GM21360 (cell line): Measurements from ENCODE around the gene PTGER3.
"Not testable (repeated sequence)": the region's sequence is repeated elsewhere in the genome, so short reads cannot be mapped to it uniquely, and the experiment has no call there.

Experiments
- ATAC-seq: cut with Tn5 transposase; IDR thresholded peaks from one replicate; pipeline ENCODE4 v1.9.1; 2021; ENCODE audit warnings: mild to moderate bottlenecking, moderate library complexity; ENCODE audit not compliant: unreplicated experiment

PTGER3 gene

DNA sequence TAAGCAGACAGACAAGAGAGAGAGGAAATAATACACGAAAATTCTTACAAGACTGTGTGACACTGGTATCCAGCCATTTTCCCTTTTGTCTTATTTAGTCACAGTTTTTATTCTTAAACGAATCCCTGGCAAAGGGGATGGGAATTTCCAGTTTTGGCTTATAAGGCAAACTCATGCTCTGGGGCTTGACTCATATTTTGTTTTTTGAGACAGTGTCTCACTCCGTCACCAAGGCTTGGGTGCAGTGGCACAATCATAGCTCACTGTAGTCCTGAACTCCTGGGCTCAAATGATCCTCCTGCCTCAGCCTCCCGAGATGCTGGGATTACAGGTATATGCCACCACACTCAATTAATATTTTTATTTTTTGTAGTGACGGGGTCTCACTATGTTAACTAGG, 31.9 kb downstream of the PTGER3 start:
- ATAC-seq, result no peak

DNA sequence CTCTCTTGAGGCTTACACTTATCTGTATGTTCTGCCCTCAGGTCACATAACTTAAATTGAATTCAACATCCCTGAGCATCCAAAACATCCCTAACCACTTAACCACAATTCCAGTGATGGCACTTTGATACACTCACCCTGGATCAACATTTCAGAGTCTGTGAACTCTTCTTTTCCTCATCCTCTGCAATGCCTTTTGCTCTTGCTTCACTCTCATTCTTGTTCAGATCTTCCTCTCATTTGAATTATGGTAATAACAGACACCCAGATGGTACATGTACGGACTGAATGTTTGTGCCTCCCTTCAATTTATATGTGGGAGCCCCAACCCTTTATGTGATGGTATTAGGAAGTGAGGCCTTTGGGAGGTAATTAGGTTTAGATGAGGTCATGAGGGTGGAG, 33.4 kb downstream of the PTGER3 start:
- ATAC-seq, result no peak

DNA sequence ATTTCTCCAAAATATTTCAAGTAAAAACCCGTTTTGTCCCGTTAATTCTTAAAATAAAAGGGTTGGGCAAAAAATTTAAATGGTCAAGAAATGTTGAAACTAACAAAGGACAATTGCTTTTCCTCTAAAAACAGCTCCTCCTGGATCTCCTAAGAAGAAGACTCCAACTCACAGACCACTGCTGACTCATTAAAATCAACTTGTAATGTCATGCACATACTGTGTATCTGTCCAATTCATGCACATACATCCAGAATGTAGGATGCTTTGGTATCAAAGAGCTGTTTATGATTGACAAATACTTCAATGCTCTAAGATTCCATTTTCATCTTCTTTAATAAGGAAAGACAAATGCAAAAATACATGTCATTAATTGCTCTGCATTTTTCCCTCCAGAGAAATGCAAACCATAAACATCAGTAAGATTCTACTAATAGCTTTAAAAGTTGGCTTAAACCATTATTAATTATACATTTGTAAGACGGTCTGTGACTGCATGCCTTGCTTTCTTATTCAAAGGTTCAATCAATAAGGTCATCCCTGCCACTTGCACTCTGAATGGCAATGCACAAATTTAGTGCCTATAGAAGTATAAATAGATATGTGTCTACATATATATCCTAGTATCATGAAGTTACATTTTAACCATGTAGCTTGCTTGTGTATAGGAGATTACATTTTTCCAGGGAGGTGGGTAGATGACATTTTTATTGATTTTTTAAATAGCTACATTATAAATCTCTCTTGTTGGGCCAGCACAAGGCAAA, 44.7 kb downstream of the PTGER3 start:
- ATAC-seq, result no peak

DNA sequence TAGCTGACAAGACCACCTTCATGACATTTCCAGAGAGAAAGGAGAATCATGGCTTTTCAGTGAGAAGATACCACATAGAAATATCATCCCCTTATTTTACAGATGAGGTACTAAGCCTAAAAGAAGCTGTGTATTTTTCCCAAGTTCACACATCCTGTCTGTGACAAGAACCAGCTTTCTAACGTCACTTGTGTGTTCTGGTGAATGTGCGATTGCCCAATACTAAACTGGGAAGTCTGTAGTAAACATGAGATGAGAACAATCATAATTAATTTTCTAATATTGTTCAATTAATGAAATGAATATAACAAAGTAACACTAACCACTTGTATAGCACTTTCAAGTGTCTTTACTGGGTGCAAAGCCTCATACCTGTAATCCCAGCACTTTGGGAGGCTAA, 46.0 kb downstream of the PTGER3 start:
- ATAC-seq, result no peak

DNA sequence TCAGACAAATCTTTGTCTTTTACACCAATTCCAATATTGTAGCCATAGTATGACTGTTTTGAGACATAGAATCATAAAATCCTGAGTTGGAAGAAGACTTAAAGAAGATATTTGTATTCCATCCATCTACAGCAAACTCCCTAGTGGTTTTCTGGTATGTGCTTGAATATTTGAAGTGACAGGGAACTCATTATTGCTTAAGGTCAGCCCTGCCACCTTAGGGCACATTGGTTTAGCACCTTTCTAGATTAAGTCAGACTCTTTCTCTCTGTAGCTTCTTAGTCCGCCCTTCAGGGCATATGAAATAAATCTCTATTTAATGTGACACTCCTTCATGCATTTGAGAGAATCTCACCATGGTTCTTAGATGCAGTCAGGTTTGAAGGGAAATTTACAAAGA, 49.8 kb downstream of the PTGER3 start:
- no peak for ATAC-seq

DNA sequence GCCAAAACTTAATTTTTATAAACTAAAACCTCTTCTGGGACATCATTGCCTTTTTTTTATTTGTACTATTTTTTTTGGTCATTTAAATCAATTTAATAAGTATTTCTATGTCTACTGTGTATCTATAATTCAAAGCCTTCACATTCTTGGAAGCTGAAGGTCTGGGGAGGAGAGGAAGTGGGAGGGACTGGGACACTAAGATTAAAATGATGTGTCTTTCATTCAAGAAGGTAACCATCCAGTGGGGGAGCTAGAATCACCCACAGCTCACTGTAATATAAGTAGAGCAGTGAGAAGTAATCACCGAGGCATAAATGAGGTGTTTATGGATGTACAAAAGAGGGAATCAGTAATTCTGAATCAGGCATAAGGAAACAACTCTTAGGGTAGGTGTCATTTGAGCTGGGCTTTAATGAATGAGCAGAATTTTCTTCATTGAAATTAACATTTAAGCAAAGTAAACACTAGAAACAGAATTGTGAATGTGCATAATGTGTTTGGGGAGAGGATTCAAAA, 52.8 kb downstream of the PTGER3 start:
- no peak for ATAC-seq

DNA sequence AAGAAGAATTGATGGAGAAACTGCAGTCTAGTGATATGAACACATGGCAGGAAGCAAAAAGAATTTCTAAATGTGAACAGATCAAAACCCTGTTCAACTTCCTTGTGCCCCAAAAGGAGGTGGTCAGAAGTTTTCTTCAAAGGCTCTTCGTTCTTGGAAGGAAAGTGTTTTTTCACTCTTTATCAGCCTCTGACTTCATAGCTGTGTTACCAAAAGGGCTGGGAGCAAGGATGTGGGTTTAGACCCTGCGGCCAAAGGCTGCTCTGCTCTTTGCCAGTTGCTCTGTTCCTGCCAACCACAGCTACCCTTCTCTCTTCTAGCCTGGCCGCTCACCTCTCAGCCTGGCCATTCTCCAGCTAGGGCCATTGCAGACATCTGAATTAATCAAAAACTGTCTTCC, 53.8 kb downstream of the PTGER3 start:
- ATAC-seq, result no peak

DNA sequence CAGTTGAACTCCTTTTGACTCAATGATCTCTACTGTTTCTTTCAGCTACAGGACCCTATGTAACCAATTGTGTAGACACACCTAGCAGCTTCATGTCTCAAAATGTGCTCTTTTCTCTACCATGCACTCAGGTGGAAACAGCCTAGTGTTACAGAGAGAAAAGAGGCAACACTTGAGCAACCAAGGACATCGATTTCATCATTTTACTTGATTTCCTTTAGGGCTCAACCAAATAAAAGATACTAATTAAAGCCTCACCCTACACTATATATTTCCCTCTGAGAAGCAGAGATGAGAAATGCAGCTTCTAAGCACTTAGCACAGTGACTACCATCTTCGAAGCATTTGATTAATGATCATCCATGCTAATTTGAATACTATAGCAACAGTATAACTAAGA, 55.1 kb downstream of the PTGER3 start:
- no peak for ATAC-seq

DNA sequence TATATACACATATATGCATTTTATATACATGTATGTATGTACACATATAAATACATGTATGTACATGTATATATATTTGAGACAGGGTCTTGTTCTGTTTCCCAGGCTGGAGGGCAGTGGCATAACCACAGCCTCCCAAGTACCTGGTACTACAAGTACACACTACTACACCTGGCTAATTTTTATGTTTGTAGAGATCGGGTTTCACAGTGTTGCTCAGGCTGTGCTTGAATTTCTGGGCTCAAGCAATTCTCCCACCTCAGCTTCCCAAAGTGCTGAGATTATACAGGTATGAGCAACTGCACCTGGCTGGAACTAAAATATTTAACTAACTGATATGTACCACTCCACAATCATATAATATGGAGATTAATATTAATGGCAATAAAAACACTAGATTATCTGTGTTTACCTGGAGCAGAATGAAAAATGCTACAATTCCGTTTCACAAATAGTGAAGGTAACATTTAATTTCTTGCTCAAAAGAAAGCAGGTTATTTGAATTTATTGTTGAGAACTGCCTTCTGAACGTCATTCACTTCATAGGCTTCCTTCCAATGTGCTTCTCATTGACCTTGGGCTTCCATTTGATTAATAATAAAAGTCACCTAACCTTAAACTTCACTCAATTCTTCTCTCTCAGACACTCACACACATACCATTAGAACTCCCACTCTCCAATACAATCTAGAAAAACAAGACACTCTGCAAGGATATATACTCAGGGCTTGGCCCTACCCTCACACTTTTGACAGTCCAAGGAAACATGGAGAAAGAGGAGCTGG, 57.0 kb downstream of the PTGER3 start:
- no peak for ATAC-seq

DNA sequence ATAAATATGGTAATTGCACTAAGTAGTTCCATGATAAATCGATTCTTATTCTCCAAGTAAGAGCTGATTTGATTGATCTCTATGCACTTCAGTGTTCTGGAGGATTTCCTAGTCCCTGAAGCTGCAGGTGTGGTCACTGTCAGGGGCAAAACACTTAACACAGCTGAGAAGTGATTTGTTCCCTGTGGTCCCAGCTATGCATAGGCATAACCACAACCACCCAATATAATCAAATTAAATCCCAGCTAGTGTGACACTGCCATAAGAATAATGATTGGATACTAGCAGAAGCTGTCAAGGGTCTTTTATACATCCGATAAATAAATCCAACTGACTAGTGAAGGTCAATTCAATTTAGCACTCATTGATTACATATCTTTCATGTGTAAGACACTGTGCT, 60.1 kb downstream of the PTGER3 start:
- ATAC-seq, result no peak

DNA sequence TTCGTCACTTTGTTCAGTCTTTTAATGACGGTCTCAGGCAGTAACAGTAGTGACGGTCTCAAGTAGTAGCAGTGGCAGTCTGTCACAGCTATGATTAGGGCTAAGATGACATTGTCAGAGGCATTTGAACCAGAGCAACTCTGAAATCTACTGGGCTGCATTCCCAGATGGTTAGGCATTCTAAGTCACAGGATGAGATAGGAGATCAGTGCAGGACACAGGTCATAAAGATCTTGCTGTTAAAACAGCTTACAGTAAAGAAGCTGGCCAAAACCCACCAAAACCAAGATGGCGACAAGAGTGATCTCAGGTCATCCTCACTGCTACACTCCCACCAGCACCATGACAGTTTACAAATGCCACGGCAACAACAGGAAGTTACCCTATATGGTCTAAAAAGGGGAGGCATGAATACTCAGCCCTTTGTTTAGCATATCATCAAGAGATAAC, 61.8 kb downstream of the PTGER3 start:
- ATAC-seq, result not testable (repeated sequence)

DNA sequence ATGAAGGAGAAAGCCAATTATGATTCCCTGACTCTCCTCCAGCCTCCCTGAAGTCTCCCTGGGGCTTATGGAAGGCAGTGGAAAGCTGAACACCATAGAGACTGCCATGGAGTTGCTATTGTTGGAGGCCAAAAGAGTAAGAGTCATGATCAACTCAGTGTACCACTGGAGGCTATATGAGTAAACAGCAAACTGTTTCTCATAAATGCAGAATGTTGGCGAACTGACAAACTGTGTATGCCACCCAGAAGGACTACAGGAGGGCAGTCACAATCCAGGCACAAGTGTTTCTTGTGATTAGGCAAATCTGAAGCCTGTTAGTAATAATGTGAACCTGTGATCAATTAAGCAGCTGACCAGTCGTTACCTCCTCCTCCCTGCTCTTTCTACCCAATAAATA, 62.3 kb downstream of the PTGER3 start:
- ATAC-seq, result not testable (repeated sequence)

DNA sequence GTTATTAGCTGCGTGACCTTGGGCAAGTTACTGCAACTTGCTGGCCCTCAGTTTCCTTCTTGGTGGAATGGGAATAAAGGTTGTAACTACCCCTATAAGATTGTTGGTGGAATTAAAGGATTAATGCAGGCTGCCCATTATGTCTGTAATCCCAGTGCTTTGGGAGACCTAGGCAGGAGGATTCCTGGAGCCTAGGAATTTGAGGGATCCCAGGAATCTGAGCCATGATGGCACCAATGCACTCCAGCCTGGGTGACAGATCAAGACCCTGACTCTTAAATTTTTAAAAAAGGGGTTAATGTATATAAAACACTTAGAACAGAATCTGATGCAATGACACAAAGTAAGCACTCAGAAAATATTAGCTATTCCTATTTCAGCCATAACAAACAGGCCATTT, 67.3 kb downstream of the PTGER3 start:
- no peak for ATAC-seq

DNA sequence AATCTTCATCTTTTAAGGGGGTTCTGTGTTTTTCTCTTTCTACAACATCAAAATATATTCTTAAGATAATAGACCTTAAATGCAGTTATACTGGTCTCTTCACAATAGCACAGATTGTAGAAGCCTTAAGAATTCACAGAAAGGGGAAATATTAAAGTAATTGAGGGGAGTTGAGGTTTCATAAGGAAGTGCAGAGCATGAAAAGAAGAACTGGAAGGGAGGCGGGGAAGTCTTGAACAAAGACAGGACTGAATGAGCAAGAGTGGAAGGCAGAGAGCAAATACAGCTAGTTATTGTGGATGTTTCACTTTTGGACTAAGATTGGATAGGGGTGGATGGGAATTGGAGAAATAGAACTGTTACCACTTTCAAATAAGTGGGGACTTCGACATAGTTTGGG, 67.7 kb downstream of the PTGER3 start:
- ATAC-seq, result no peak

DNA sequence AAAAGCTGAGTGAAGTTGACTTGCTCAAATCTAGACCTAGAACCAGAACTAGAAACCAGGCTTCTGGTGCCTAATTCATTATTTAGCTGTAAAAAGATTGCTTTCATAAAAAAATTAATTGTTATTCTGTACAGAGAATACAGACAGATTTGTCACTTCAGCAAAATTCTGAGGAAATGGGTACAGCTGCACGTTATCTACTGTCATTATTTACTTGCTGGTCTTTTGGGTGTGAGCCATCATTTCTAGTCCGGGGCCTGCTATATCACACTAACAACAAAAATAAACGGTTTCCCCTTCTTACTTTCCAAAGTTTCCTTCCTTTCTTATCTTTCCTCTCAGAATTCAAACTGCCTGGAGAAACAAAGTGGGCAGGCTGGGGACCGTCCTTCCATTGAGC, 68.3 kb downstream of the PTGER3 start:
- ATAC-seq, result no peak

DNA sequence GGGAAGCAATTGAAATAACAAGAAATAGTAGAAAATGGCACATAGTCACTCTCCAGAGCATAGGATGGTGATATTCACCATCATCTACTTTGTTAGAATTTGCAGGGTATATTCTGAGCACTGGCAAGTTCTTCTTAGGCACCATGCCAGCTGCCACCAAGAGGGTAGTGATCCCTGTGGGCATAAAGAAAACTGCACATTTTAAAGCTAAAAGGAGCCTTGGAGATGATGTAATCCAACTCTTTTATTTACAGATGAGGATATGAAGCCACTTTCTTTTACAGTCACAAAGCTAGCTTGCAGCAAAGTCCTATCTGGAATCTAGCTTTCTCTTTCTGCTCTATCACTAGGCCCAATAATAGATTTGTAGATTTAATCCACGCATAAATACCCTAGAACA, 69.0 kb downstream of the PTGER3 start:
- no peak for ATAC-seq

DNA sequence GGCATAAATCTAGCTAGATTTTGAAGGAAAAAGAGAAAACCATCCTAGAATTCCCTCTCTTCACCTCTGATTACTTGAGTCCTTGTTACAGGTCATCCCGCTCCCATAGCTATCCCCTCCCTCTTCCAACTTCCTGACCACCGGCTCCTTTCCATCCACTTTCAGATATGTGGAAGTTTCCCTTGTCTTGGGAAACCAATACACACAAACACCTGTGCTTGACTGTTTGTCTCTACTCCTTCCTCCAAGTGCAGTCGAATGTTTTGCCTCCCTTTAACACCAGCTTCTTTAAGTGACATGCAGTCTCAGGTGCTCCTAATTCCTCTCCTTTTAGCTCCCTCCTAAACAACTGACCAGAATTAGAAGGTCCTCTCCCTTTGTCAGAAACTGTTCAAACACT, 70.0 kb downstream of the PTGER3 start:
- no peak for ATAC-seq

DNA sequence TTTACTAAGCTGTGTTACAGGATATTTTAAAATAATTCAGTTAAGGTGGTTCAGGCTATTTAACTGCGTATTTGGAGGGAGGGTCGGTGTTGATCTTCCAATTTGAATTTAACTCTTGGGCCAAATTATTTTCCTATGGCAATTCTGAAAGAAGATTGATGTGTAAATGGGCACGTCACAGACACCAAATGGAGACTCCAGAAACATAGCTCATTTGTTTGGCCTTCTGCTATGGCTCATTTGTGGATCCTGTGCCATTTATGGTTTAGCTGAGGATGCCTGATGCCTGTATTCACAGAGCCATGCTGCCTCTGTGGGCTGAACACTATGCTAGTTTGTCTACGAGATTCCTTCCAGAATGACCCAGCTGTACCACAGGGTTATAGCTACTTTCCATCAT, 70.6 kb downstream of the PTGER3 start:
- no peak for ATAC-seq

DNA sequence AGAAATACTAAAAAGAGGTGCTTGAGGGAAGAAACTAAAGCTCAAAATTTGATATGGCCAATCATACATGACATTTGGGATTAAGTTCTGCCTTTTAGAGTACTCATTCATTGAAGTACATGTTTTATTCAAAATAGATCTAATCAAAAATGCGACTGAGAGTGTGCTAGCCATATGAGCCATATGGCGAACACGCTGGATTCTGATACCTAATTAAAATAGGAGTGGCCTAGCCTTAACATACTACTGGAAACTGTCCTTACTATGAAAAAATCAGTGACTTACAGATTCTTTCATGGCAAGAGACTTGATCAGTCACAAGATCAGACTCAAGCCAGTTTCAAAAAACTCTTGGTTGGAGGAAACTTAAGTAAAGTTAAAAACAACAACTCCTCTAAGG, 73.9 kb downstream of the PTGER3 start:
- ATAC-seq, result no peak

DNA sequence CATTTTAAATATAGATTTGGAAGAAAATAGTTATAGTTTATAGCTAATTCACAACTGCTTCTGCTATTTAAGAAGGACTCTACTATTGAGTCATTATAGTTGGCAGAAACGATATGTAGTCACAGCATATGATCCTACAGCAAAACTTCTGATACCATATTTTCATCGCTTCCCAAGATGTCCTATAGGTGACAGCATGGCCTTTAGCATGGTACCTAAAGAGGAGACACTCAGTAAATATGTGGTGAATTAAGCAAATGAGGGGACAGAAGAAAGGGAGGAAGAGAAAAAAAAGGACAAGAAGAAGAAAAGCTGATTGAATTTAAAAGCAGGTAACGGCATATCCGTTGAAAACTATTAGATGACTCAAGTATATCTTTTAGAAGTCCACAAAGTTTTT, 77.2 kb downstream of the PTGER3 start:
- no peak for ATAC-seq

DNA sequence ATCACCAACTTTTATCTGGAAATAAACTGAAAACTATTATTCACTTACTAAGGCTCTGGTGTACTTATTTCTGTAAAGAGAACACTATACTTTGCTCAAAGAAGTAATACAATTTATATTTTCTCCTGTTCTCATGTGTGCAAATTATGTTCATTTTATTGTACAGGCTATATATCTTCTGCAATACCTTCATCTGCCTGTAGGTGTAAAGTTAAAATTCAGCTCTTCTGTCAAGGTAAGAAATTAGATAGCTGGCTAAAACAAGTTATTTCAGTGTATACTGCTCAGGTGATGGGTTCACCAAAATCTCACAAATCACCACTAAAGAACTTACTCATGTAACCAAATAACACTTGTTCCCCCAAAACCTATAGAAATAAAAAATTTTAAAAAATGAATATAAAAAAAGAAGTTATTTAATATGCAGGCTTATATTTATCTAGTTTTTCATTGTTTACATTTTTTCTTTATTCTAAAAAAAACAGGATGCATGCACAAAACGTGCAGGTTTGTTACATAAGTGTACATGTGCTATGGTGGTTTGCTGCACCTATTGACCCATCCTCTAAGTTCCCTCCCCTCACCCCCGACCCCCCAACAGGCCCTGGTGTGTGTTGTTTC, 81.5 kb downstream of the PTGER3 start:
- ATAC-seq, result peak; percentile 71

DNA sequence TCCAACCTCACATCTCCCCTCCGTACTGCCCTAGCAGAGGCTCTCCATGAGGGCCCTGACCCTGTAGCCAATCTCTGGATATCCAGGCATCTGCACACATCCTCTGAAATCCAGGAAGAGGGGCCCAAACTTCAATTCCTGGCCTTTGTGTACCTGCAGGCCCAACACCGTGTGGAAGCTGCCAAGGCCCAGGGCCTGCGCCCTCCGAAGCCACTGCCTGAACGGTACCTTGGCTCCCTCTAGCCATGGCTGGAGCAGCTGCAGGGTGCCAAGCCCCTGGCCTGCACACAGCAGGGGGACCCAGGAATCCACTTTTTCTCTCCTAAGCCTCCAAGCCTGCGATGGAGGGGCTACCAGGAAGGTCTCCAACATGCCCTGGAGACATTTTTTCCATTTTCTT, 84.2 kb downstream of the PTGER3 start:
- no peak for ATAC-seq
